HepG2 (cell line): Measurements from ENCODE around the gene FAM3C. TPM values are rescaled to one million over a fixed set of nuclear protein-coding genes. Genes with fewer than 3 reads are reported as not detected.

ENCODE experiments used
- ATAC-seq: fragments of 200-7000 bp; cut with Tn5 transposase; 3 replicates; pipeline ENCODE4 v1.9.1; 2020; ENCODE audit warnings: mild to moderate bottlenecking, moderate library complexity
- BruUV-seq: library from RNA; stranded (reverse); fragments of 400-500 nt; replicated peaks from 2 replicates; lab custom pipeline; 2021; lab: Mats Ljungman, UMichigan
- CTCF ChIA-PET: fragments of 300-600 bp; formaldehyde crosslinking; extraction: SDS; loops from one replicate; lab custom pipeline; 2021; ENCODE audit warnings: low total read pairs, inconsistent platforms, low intra/inter-chr PET ratio; lab: Yijun Ruan, JAX
- POLR2A ChIA-PET: fragments of 350-600 bp; sonication (Branson Sonifier 250); formaldehyde crosslinking; loops from one replicate; lab custom pipeline; 2020; ENCODE audit warnings: antibody characterized with exemption, inconsistent platforms; lab: Yijun Ruan, JAX
- DNase-seq: peaks from one replicate; pipeline ENCODE4 v3.0.0-alpha.2; 2015; ENCODE audit warnings: low spot score
- FAIRE-seq: peaks from 3 replicates; lab custom pipeline; 2011; peaks lifted over from hg19 to GRCh38; lab: Jason Lieb, UNC
- H2AFZ ChIP-seq: one replicate; pipeline ENCODE4 v1.6.1; 2011; ENCODE audit warnings: low read length, inconsistent platforms
- H3K27ac ChIP-seq: fragments of 300-600 bp; 3 replicates; pipeline ENCODE4 v1.8.0; 2011; ENCODE audit warnings: mixed run types, mild to moderate bottlenecking, mixed read lengths, low read length, inconsistent platforms; ENCODE audit not compliant: insufficient read depth; ENCODE audit errors: extremely low read length
- H3K27me3 ChIP-seq, 2 experiments: fragments of 200-600 bp in 1 of 2; 2 replicates in 1 of 2; 3 replicates in 1 of 2; pipeline versions ENCODE4 v1.6.0 to v1.8.0; 2011; ENCODE audit warnings: low read length in 2 of 2, mild to moderate bottlenecking in 2 of 2, moderate library complexity in 2 of 2, inconsistent platforms in 1 of 2; ENCODE audit not compliant: insufficient read depth in 2 of 2, control insufficient read depth in 1 of 2
- H3K36me3 ChIP-seq, 2 experiments: fragments of 200-600 bp in 1 of 2; replicated peaks in 1 of 2; 2 replicates in 1 of 2; 3 replicates in 1 of 2; pipeline versions ENCODE4 v1.5.1 to v1.8.0; 2011; ENCODE audit warnings: low read length in 2 of 2, inconsistent platforms in 1 of 2; ENCODE audit not compliant: insufficient read depth in 2 of 2, control insufficient read depth in 1 of 2
- H3K4me1 ChIP-seq: 2 replicates; pipeline ENCODE4 v1.5.1; 2012; ENCODE audit warnings: low read length, inconsistent platforms; ENCODE audit not compliant: insufficient read depth
- H3K4me2 ChIP-seq: 2 replicates; pipeline ENCODE4 v1.6.0; 2011; ENCODE audit warnings: low read depth, low read length, inconsistent platforms
- H3K4me3 ChIP-seq, 3 experiments: fragments of 200-600 bp in 1 of 3; sonication (generic), shearing (Covaris generic) in 1 of 3; replicated peaks in 1 of 3; 2 replicates each; pipeline ENCODE4 v1.5.1; 2011 to 2016; ENCODE audit warnings: low read length in 3 of 3, inconsistent platforms in 2 of 3, low read depth in 2 of 3, mild to moderate bottlenecking in 2 of 3, control low read depth in 1 of 3, mixed read lengths in 1 of 3; ENCODE audit not compliant: insufficient read depth in 1 of 3
- H3K79me2 ChIP-seq: one replicate; pipeline ENCODE4 v1.6.1; 2011; ENCODE audit warnings: low read length, inconsistent platforms; ENCODE audit not compliant: insufficient read depth
- H3K9ac ChIP-seq: 2 replicates; pipeline ENCODE4 v1.6.0; 2011; ENCODE audit warnings: mild to moderate bottlenecking, low read depth, low read length, inconsistent platforms; ENCODE audit not compliant: insufficient read depth
- H3K9me3 ChIP-seq: 2 replicates; pipeline ENCODE4 v1.5.1; 2012; ENCODE audit warnings: mild to moderate bottlenecking, low read length
- H4K20me1 ChIP-seq: 2 replicates; pipeline ENCODE4 v1.6.0; 2011; ENCODE audit warnings: inconsistent platforms, mild to moderate bottlenecking, low read length, moderate library complexity; ENCODE audit not compliant: insufficient read depth
- ATF7 ChIP-seq, 2 experiments: fragments of 450-650 bp in 1 of 2; sonication (generic) in 1 of 2; formaldehyde crosslinking in 1 of 2; IDR thresholded peaks; 2 replicates each; pipeline versions ENCODE4 v1.4.0 to v1.6.1; 2016 to 2020; ENCODE audit warnings: antibody characterized with exemption in 1 of 2, mild to moderate bottlenecking in 1 of 2, missing genetic modification reagents in 1 of 2
- BHLHE40 ChIP-seq: IDR thresholded peaks from 2 replicates; pipeline ENCODE4 v1.6.1; 2011; ENCODE audit warnings: low read length, improper control_type of control experiment
- DZIP1 ChIP-seq: sonication (generic); formaldehyde crosslinking; IDR thresholded peaks from 2 replicates; pipeline ENCODE4 v1.5.0; 2020; ENCODE audit warnings: mild to moderate bottlenecking, missing genetic modification reagents
- HMG20A ChIP-seq: IDR thresholded peaks from 2 replicates; pipeline ENCODE4 v1.6.1; 2016; ENCODE audit warnings: borderline replicate concordance
- MATR3 ChIP-seq: sonication (generic); formaldehyde crosslinking; IDR thresholded peaks from 2 replicates; pipeline ENCODE4 v1.4.0; 2020; ENCODE audit warnings: missing genetic modification reagents
- MNT ChIP-seq: fragments of 450-650 bp; IDR thresholded peaks from 2 replicates; pipeline ENCODE4 v1.6.1; 2016
- NCOA5 ChIP-seq: sonication (generic); formaldehyde crosslinking; IDR thresholded peaks from 2 replicates; pipeline ENCODE4 v1.4.0; 2020; ENCODE audit warnings: missing genetic modification reagents
- NFE2L1 ChIP-seq: sonication (generic); formaldehyde crosslinking; IDR thresholded peaks from 2 replicates; pipeline ENCODE4 v1.4.0; 2020; ENCODE audit warnings: missing genetic modification reagents, mild to moderate bottlenecking, borderline replicate concordance
- REL ChIP-seq: sonication (generic); formaldehyde crosslinking; conservative IDR thresholded peaks from 2 replicates; pipeline ENCODE4 v1.8.0; 2022; ENCODE audit warnings: mild to moderate bottlenecking, missing genetic modification reagents, moderate library complexity
- ZFP36L2 ChIP-seq: sonication (generic); formaldehyde crosslinking; IDR thresholded peaks from 2 replicates; pipeline ENCODE4 v1.4.0; 2020; ENCODE audit warnings: missing genetic modification reagents
- ZMAT3 ChIP-seq: sonication (generic); formaldehyde crosslinking; conservative IDR thresholded peaks from 2 replicates; pipeline ENCODE4 v1.7.0; 2021; ENCODE audit warnings: missing genetic modification reagents
- ZNF362 ChIP-seq: sonication (generic); formaldehyde crosslinking; IDR thresholded peaks from 2 replicates; pipeline ENCODE4 v1.4.0; 2020; ENCODE audit warnings: missing genetic modification reagents, mild to moderate bottlenecking, borderline replicate concordance
- ZNF567 ChIP-seq: sonication (generic); formaldehyde crosslinking; IDR thresholded peaks from 2 replicates; pipeline ENCODE4 v1.8.1; 2023; ENCODE audit warnings: mild to moderate bottlenecking, missing genetic modification reagents, borderline replicate concordance
- ZNF629 ChIP-seq: sonication (generic); formaldehyde crosslinking; conservative IDR thresholded peaks from 2 replicates; pipeline ENCODE4 v1.5.0; 2020; ENCODE audit warnings: missing genetic modification reagents
- WGBS: methylation state at CpG from one replicate; pipeline ENCODE4 v1.1.6; 2017; ENCODE audit warnings: low lambda C conversion rate; 5-methylcytosine and 5-hydroxymethylcytosine counted together
- in situ Hi-C: cut with HindIII; loops from 2 replicates; pipeline ENCODE4 v1.10.0; 2017; ENCODE audit warnings: low pct_unique_long_range_greater_than_20kb; ENCODE audit not compliant: extremely low pct_ligation_motif_present
- intact Hi-C: fragments of 100-400 bp; cut with micrococcal nuclease; formaldehyde crosslinking; loops from one replicate; pipeline ENCODE4 v1.10.0; 2022; ENCODE audit not compliant: unreplicated experiment
- polyA plus RNA-seq, 8 experiments: library from polyadenylated mRNA; depleted of rRNA in 3 of 8; stranded (reverse) in 7 of 8; unstranded in 1 of 8; fragments of >200 nt; fragmentation: Illumina TruSeq in 4 of 8; extraction: Trizol in 4 of 8; gene quantifications; 2 replicates each; pipeline versions ENCODE4 v1.2.1 to v1.2.3, GENCODE V29; 2011 to 2016; ENCODE audit warnings: low read depth in 4 of 8, missing spikeins in 1 of 8, mixed read lengths in 1 of 8; ENCODE audit not compliant: insufficient read depth in 1 of 8
- total RNA-seq, 5 experiments: library from RNA; depleted of rRNA; stranded (reverse); fragments of >200 nt; fragmentation: Illumina TruSeq; extraction: Trizol; gene quantifications; 2 replicates each; pipeline ENCODE4 v1.2.3, GENCODE V29; 2016; ENCODE audit warnings: low read depth in 1 of 5
- TF ChIP-seq, protein P1 (sequence below): sonication (generic); formaldehyde crosslinking; IDR thresholded peaks from 2 replicates; pipeline ENCODE4 v1.4.0; 2020; ENCODE audit warnings: missing genetic modification reagents

Gene FAM3C
- total and polyA plus RNA-seq, 2 of the 13 experiments (the other 11 are each of a cell fraction or from before 2014, with no cell fraction given) = 14.6 to 16.0 TPM

DNA sequence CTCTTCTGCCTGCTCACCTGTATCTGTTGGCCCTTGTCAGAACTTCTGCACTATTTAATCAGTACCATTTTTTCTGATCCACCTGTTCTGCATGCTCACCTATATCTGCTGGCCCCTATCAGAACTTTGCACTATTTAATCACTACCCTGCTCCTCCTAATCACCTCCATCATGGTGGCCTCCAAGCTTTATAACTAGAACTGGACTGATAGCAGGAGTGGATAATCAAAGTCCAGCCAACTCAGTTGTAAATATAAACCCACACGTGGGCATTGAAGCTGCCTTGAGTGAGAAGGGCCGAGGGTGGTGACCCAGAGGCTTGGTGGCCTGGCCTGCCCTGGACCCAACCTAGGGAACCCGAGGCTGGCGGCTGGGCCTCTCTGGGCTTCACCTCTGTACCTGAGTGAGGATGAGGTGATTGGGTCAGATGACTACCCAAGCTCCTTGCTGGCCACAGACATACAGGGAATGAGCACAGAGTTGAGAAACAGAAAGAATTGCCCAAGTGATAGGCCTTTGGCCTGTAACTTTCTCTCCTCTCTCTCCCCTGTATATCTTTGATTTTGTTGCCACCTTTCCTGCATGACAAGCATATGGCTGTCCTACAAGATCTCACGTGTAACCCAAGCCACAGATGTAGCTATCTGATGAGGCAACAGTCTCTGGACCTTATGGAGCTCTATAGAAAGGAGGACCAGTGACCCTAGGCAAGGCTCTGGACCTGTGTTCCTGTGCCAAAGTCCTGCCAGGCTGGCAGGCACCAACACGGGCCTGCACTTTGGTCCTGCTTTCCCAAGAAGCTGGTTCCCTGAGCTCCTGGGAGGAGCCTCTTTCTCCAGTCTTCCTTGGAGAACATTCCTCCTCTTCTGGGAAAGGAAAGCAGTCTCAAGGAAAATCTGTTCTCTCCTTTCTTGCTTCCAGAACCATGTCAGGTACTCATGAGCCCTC, 23.4 kb upstream of the FAM3C start (continued):
- TF ChIP-seq ZMAT3 (CRISPR knock-in tag) (no peak), NCOA5 (CRISPR knock-in tag) (no peak), ZNF567 (CRISPR knock-in tag) (no peak), BHLHE40 (no peak), MNT (no peak), REL (CRISPR knock-in tag) (no peak)
- TF ChIP-seq, protein P1, sequence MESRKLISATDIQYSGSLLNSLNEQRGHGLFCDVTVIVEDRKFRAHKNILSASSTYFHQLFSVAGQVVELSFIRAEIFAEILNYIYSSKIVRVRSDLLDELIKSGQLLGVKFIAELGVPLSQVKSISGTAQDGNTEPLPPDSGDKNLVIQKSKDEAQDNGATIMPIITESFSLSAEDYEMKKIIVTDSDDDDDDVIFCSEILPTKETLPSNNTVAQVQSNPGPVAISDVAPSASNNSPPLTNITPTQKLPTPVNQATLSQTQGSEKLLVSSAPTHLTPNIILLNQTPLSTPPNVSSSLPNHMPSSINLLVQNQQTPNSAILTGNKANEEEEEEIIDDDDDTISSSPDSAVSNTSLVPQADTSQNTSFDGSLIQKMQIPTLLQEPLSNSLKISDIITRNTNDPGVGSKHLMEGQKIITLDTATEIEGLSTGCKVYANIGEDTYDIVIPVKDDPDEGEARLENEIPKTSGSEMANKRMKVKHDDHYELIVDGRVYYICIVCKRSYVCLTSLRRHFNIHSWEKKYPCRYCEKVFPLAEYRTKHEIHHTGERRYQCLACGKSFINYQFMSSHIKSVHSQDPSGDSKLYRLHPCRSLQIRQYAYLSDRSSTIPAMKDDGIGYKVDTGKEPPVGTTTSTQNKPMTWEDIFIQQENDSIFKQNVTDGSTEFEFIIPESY (CRISPR knock-in tag) = no peak

DNA sequence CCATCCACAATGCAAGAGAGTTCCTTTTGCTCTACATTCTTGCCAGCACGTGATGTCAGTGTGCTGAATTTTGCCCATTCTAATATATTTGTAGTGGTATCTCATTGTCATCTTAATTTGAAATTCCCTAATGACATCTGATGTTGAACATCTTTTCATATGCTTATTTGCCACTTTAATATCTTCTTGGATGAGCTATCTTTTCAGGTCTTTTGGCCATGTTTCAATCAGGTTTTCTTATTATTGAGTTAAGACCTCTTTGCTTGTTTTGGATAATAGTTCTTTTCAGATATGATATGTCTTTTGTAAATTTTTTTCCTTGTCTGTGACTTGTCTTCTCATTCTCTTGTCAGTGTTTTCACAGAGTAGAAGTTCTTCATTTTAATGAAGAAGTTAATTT, 20.4 kb upstream of the FAM3C start:
- 0% methylated on average over 1 of the region's 1 CpG for WGBS
- no peaks in the 10 kb centered on the region for H3K79me2 ChIP-seq
- no peaks in the 10 kb centered on the region for H3K9me3 ChIP-seq
- ATAC-seq (no peak), FAIRE-seq (no peak), DNase-seq (no peak)
- no peak overlapping the region for H3K9ac ChIP-seq
- no peak overlapping the region for H2AFZ ChIP-seq
- POLR2A ChIA-PET = no interaction called here
- H3K4me2 ChIP-seq = no peak overlapping the region
- H3K4me3 ChIP-seq = no peak overlapping the region
- in situ Hi-C loops = no loop called here
- CTCF ChIA-PET = no interaction called here
- no peaks in the 10 kb centered on the region for H3K27me3 ChIP-seq
- H3K4me1 ChIP-seq = no peaks in the 10 kb centered on the region
- H3K27ac ChIP-seq = no peak overlapping the region
- BruUV-seq = no TSS peak
- H3K36me3 ChIP-seq = no peaks in the 10 kb centered on the region
- intact Hi-C loops = no loop called here
- H4K20me1 ChIP-seq = no peaks in the 10 kb centered on the region
- no peak for TF ChIP-seq NFE2L1 (CRISPR knock-in tag)
- no peak for TF ChIP-seq ZFP36L2 (CRISPR knock-in tag)
- TF ChIP-seq DZIP1 = no peak
- no peak for TF ChIP-seq ZNF629
- TF ChIP-seq MATR3 = no peak
- TF ChIP-seq HMG20A (CRISPR knock-in tag) = no peak
- no peak for TF ChIP-seq ZNF362 (CRISPR knock-in tag)
- no peak for TF ChIP-seq ATF7 (IDR thresholded peaks at IDR 0.05)
- TF ChIP-seq ATF7 (CRISPR knock-in tag; IDR thresholded peaks at IDR 0.05) = no peak
